MM.1S (cell line): ENCODE data around the gene UGGT2.

Source experiments
- DNase-seq: peaks from one replicate; pipeline ENCODE4 v3.0.0-alpha.2; 2015
- H2AFZ ChIP-seq: fragments of 300-600 bp; sonication (generic); 2 replicates; pipeline ENCODE4 v1.6.0; 2016; ENCODE audit warnings: antibody characterized with exemption, low read length
- H3F3A ChIP-seq: fragments of 300-600 bp; sonication (generic); 2 replicates; pipeline ENCODE4 v1.6.1; 2016; ENCODE audit warnings: mild to moderate bottlenecking, antibody characterized with exemption, low read length, moderate library complexity, mixed read lengths; ENCODE audit not compliant: insufficient read depth
- H3K27ac ChIP-seq: fragments of 300-600 bp; sonication (generic); 2 replicates; pipeline ENCODE4 v1.5.1; 2016; ENCODE audit warnings: mild to moderate bottlenecking, low read length
- H3K27me3 ChIP-seq: fragments of 300-600 bp; sonication (generic); replicated peaks from 2 replicates; pipeline ENCODE4 v1.6.0; 2016; ENCODE audit warnings: low read length; ENCODE audit not compliant: insufficient read depth
- H3K36me3 ChIP-seq: fragments of 300-600 bp; sonication (generic); replicated peaks from 2 replicates; pipeline ENCODE4 v1.6.1; 2016; ENCODE audit warnings: mild to moderate bottlenecking, low read length, mixed read lengths; ENCODE audit not compliant: insufficient read depth
- H3K4me1 ChIP-seq: fragments of 300-600 bp; sonication (generic); 2 replicates; pipeline ENCODE4 v1.6.1; 2016; ENCODE audit warnings: low read length, mixed read lengths
- H3K4me2 ChIP-seq: fragments of 300-600 bp; sonication (generic); 2 replicates; pipeline ENCODE4 v1.6.0; 2016; ENCODE audit warnings: low read depth, low read length
- H3K4me3 ChIP-seq: fragments of 300-600 bp; sonication (generic); 2 replicates; pipeline ENCODE4 v1.5.1; 2016; ENCODE audit warnings: low read length, mixed read lengths
- H3K79me2 ChIP-seq: fragments of 300-600 bp; sonication (generic); 2 replicates; pipeline ENCODE4 v1.6.1; 2016; ENCODE audit warnings: mixed run types, low read length, mixed read lengths
- H3K9ac ChIP-seq: fragments of 300-600 bp; sonication (generic); 2 replicates; pipeline ENCODE4 v1.6.1; 2016; ENCODE audit warnings: low read length, mixed read lengths
- H3K9me2 ChIP-seq: fragments of 300-600 bp; sonication (generic); replicated peaks from 2 replicates; pipeline ENCODE4 v1.6.1; 2016; ENCODE audit warnings: mild to moderate bottlenecking, low read length, mixed read lengths; ENCODE audit not compliant: insufficient read depth
- H3K9me3 ChIP-seq: fragments of 300-600 bp; sonication (generic); replicated peaks from 2 replicates; pipeline ENCODE4 v1.6.1; 2016; ENCODE audit warnings: mild to moderate bottlenecking, low read length, mixed read lengths; ENCODE audit not compliant: insufficient read depth
- H4K20me1 ChIP-seq: fragments of 300-600 bp; sonication (generic); 2 replicates; pipeline ENCODE4 v1.6.1; 2016; ENCODE audit warnings: mild to moderate bottlenecking, low read length, moderate library complexity, mixed read lengths; ENCODE audit not compliant: insufficient read depth
- EZH2 ChIP-seq: fragments of 300-600 bp; sonication (generic); optimal IDR thresholded peaks from 2 replicates; pipeline ENCODE3; 2017; ENCODE audit warnings: low read depth, mild to moderate bottlenecking, antibody characterized with exemption, low read length, mixed read lengths
- EZH2phosphoT487 ChIP-seq: fragments of 300-600 bp; sonication (generic); IDR thresholded peaks from 2 replicates; pipeline ENCODE4 v1.6.1; 2018; ENCODE audit warnings: antibody characterized with exemption, low read length
- TF ChIP-seq, protein P1 (sequence below): fragments of 300-600 bp; sonication (generic); IDR thresholded peaks from 2 replicates; pipeline ENCODE4 v1.5.1; 2016; ENCODE audit warnings: antibody characterized with exemption, low read length, mixed read lengths

Gene UGGT2

DNA sequence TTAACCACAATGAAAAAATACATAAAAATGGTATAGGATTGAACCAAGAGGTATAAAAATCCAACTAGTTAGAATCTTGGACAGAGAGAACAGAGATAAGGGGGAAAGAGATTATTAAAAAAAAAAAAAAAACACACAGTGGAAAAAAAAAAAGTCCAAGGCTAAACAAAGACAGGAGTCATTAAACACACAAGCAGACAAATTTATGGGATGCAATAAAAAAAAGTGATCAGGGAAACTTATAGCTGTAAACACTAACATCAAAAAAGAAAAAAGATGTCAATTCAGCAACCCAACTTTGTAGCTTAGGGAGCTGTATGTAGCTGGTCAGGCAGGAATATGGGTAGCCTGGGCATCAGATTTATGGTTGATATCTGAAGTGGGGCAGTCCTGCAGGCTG lies 247.3 kb downstream of the UGGT2 start:
- Histone ChIP-seq H3K79me2 (no peaks in the 10 kb centered on the region), H2AFZ (no peak overlapping the region)
- TF ChIP-seq, protein P1, sequence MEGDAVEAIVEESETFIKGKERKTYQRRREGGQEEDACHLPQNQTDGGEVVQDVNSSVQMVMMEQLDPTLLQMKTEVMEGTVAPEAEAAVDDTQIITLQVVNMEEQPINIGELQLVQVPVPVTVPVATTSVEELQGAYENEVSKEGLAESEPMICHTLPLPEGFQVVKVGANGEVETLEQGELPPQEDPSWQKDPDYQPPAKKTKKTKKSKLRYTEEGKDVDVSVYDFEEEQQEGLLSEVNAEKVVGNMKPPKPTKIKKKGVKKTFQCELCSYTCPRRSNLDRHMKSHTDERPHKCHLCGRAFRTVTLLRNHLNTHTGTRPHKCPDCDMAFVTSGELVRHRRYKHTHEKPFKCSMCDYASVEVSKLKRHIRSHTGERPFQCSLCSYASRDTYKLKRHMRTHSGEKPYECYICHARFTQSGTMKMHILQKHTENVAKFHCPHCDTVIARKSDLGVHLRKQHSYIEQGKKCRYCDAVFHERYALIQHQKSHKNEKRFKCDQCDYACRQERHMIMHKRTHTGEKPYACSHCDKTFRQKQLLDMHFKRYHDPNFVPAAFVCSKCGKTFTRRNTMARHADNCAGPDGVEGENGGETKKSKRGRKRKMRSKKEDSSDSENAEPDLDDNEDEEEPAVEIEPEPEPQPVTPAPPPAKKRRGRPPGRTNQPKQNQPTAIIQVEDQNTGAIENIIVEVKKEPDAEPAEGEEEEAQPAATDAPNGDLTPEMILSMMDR: no peak
- TF ChIP-seq EZH2phosphoT487: no peak
- TF ChIP-seq EZH2: no peak

DNA sequence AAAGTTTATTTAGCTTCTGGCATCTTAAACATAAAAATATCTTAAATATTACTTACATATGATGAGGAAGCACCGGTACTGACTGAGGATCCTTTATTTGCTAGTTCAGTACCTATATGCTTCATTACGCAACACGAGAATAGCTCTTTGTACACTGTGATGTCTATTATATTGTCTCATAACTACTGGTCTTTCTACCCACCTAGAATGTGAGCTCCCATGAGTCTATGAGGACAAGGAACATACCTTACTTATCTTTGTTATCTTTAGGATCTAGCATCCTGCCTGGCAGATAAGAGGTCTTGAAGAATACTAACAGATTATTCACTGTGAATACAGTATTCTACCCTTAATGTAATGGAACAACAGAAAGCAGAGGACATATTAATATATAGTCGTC lies 251.4 kb downstream of the UGGT2 start:
- DNase-seq: no peak
- Histone ChIP-seq H3K9me2 (no peaks in the 10 kb centered on the region), H3K9ac (no peak overlapping the region), H3K4me1 (no peaks in the 10 kb centered on the region), H3K79me2 (no peaks in the 10 kb centered on the region), H3K4me3 (no peak overlapping the region), H3K9me3 (no peaks in the 10 kb centered on the region), H3F3A (no peaks in the 10 kb centered on the region), H4K20me1 (no peaks in the 10 kb centered on the region), H3K4me2 (no peak overlapping the region), H3K36me3 (no peaks in the 10 kb centered on the region), H2AFZ (no peak overlapping the region), H3K27me3 (no peaks in the 10 kb centered on the region), H3K27ac (no peak overlapping the region)
- TF ChIP-seq, protein P1: no peak
- TF ChIP-seq EZH2phosphoT487: no peak
- TF ChIP-seq EZH2: no peak

More for the DNA sequence above, 247.3 kb downstream of the UGGT2 start:
- DNase-seq: no peak
- Histone ChIP-seq H3F3A (no peaks in the 10 kb centered on the region), H3K9ac (no peak overlapping the region), H3K27me3 (no peaks in the 10 kb centered on the region), H3K4me2 (no peak overlapping the region), H3K4me1 (no peaks in the 10 kb centered on the region), H3K27ac (no peak overlapping the region), H3K4me3 (no peak overlapping the region), H3K9me3 (no peaks in the 10 kb centered on the region), H3K36me3 (no peaks in the 10 kb centered on the region), H4K20me1 (no peaks in the 10 kb centered on the region), H3K9me2 (no peaks in the 10 kb centered on the region)

DNA sequence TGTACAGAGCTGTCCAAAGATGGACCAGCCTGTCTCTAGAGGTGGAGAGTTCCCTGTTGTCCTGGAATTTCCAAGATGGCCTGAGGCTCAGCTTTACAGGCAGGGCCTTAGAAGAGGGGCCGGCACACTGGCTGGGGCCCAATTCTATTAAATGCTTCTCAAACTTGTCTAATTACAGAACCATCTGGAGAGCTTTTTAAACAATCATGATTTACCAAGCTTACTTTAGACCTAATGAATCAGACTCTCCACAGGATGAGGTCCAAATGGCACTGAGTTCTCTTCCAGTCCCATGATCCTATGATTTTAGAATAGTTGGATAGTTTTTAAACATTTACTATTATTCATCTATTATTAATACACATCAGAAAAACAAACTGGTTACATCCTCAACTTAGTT lies 252.8 kb downstream of the UGGT2 start:
- no peak for TF ChIP-seq EZH2phosphoT487
- TF ChIP-seq, protein P1: no peak
- TF ChIP-seq EZH2: no peak

More for the DNA sequence above, 252.8 kb downstream of the UGGT2 start:
- H3K4me2 ChIP-seq: no peak overlapping the region
- no peaks in the 10 kb centered on the region for H3K4me1 ChIP-seq
- no peak overlapping the region for H3K9ac ChIP-seq
- no peaks in the 10 kb centered on the region for H4K20me1 ChIP-seq
- H3F3A ChIP-seq: no peaks in the 10 kb centered on the region
- H3K27ac ChIP-seq: no peak overlapping the region
- H3K9me3 ChIP-seq: no peaks in the 10 kb centered on the region
- no peaks in the 10 kb centered on the region for H3K36me3 ChIP-seq
- H3K79me2 ChIP-seq: no peaks in the 10 kb centered on the region
- no peak overlapping the region for H3K4me3 ChIP-seq
- H2AFZ ChIP-seq: no peak overlapping the region
- no peaks in the 10 kb centered on the region for H3K27me3 ChIP-seq
- no peaks in the 10 kb centered on the region for H3K9me2 ChIP-seq
- no peak for DNase-seq
